Fibroblast of the conjunctiva (primary cell): ENCODE results near the gene EEF1AKMT1.
"Not testable (repeated sequence)": the region's sequence is repeated elsewhere in the genome, so short reads cannot be mapped to it uniquely, and the experiment has no call there.

Source experiments
- DNase-seq: peaks from one replicate; pipeline ENCODE4 v3.0.0-alpha.2; 2010; ENCODE audit warnings: low read depth

Gene EEF1AKMT1

DNA sequence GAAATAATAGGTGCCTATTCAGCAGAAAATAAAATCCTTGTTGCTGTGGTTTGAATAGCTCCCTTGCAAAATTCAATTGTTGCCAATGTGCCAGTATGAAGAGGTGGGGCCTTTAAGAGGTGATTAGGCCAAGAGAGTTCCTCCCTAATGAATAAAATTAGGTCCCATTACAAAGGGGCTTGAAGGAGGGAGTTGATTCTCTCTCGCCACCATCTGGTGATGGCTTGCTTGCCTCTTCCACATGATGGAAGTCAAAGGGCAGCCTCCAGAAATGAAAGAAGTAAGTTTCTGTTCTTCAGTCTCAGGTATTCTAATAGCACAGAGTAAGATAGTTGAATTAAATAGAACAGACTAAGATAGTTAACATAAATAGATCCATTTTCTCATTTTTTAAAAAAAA lies 3.0 kb upstream of the EEF1AKMT1 start:
- DNase-seq, result no peak

DNA sequence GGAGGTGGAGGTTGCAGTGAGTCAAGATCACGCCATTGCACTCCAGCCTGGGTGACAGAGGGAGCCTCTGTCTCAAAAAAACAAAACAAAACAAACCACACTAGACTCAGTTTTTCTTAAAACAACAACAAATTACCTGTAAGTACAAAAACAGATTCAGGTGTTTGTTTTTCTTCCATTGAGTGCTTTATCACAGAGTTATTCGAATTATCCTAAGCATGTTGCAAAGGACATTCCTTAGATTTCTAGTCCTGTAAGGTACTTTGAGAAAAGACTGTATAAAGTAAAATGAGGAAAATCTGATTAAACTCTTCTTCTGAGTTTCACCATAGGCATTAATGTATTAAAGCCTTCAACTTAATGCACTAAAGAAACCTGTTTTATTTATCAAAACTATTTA lies 2.2 kb upstream of the EEF1AKMT1 start:
- DNase-seq, result no peak

DNA sequence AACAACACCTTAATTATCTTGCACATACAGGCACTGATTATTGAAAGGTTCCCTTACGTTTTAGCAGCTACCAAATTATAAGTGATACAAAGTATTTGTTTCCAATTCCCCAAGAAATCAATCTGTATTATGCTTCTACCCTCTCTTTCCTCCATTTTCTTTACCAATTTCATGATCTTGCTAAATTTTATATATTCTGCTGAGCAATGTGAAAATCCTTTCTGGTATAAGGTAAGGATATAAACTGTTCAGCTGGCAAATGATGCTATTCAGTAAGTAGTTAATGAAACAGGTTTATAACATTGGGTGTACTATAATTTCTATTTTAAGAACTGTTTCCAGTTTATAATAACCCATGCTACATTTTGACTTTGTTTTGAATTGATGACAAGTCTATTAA lies 985 bp upstream of the EEF1AKMT1 start:
- DNase-seq, result no peak

DNA sequence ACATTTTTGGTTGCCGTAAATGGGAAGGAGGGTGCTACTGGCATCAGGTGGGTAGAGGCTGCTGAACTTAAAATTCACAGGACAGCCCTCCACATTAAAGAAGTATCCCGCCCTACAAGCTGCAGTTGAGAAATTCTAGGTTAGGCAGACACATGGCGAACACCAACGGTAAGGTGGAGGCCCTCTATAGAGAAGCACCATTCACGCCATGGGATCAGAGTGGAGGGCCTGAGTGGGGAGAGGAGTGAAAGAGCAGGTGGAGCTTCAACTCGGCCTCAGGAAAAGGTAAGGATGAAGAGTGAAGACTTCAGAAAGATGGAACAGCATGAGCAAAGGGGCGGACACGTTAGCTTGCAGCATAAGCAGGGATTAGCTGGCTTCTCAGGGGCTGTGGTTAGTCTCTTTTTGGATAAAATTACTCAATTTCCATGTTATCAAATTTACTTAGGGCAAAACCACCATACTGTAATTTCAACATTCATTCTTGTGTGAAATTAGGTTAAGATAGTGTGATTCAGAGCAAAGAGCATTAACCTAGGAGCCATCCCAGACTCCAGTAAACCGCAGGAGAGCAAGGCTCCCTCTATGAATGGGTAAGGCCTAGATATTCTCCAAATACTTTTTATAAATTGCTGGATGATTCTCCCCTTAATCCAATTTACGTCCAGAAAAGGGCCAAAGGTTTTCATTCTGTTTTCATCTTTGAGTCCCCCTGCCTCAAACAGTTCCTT lies 1.2 kb downstream of the EEF1AKMT1 start:
- DNase-seq, result no peak

DNA sequence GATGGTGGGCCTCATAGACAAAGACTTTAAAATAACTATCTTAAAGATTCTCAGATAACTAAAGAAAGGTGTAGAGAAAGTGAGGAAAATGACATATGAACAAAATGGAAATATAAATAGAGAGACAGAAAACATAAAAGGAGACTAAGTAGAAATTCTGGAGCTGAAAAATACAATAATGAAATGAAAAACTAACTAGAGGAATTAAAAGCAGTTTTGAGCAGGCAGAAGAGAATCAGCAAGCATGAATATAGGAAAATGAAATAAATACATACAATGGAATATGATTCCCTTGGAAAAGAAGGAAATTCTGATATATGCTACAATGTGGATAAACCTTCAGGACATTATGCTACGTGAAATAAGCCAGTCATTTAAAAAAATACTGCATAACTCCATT lies 3.9 kb downstream of the EEF1AKMT1 start:
- no peak for DNase-seq

DNA sequence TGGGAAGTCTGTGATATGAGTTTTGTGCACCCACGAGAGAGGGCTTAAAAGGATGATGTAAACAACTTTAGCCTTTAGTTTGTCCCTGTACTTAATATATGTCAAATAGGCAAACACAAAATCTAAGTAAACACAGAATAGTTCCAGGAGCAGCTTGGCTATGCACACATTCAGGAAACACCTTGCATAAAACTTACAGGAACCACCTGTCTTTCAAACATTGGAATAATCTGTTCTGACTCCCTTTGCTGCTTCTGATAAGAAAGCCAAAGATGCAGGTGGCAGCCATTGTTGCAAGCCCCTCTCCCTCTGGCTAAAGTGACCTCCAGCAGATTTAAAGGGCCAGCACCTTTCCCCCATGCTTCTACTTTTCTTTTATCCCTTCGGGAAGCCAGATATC lies 4.7 kb downstream of the EEF1AKMT1 start:
- no peak for DNase-seq

DNA sequence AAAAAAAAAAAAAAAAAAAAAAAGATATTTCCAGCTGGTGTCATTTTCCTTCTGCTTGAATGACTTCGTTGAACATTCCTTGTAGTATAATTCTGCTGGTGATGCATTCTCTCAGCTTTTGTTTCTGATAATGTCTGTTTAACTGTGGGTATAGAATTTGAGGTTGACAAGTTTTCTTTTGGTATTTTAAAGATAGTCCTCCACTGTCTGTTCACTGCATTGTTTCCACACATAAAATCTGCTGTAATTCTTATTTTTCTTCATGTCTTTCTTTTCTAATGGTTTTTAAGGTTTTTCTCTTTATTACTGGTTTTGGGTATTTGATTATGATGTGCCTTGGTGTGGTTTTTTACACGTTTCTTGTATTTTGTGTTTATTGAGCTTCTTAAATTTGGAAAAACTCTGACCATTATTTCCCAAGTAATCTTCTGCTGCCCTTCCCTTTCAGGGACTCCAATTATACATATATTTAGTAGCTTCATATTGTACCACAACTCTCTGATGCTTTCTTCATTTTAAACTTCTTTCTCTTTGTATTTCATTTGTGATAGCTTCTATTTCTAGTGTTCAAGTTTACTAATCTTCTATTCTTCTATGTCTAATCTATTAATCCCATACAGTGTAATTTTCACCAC lies 6.3 kb downstream of the EEF1AKMT1 start:
- no peak for DNase-seq

DNA sequence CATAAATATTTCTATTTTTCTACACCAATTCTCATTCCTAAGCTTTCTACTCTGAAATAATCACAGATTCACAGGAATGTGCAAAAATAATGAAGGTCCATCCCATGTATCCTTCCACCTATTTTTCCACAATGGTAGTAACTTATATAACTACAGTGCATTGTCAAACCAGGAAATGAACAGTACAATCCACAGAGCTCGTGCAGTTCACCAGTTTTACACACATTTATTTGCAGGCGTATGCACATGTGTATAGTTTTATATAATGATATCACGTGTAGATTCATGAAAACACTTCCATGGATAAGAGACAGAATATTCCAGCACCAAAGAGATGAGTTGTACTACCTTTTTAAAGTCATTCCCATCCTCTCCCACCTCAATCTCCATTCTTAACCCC lies 12.9 kb downstream of the EEF1AKMT1 start:
- DNase-seq, result no peak

DNA sequence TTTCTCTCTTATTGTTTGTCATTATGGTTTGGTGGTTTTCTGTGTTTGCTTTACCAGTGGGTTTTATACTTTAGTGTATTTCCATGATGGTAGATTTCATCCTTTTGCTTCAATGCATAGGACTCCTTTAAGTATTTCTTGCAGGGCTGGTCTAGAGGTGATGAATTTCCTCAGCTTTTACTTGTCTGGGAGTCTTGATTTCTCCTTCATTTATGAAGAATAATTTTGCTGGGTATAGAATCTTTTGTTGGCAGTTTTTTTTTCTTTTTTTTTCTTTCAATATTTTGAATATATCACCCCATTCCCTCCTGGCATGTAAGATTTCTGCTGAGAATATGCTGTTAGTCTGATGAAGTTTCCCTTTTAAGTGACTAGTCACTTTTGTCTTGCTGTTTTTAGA lies 19.8 kb downstream of the EEF1AKMT1 start:
- DNase-seq, result no peak

DNA sequence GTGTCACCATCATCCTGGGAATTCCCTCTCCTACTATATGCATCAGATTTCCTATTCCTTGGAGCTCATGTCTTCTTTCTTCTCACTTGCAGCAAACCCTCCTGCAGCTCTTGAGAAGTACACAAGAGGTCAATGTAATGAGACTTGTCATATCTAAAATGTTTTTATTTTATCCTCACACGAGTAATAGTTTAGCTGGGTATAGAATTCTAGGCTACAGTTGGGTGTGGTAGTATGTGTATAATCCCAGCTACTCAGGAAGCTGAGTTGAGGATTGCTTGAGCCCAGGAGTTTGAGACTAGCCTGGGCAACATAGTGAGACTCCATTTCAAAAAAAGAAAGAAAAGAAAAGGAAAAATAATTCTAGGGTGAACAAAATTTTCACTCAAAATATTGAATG lies 24.4 kb downstream of the EEF1AKMT1 start:
- DNase-seq, result no peak

DNA sequence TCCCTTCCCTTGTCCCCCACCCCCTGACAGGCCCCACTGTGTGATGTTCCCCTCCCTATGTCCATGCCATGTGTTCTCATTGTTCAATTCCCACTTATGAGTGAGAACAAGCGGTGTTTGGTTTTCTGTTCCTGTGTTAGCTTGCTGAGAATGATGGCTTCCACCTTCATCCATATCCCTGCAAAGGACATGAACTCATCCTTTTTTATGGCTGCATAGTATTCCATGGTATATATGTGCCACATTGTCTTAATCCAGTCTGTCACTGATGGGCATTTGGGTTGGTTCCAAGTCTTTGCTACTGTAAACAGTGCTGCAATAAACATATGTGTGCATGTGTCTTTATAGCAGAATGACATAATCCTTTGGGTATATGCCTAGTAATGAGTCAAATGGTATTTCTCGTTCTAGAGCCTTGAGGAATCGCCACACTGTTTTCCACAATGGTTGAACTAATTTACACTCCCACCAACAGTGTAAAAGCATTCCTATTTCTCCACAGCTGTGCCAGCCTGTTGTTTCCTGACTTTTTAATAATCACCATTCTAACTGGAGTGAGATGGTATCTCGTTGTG lies 29.8 kb downstream of the EEF1AKMT1 start:
- not testable (repeated sequence) for DNase-seq

DNA sequence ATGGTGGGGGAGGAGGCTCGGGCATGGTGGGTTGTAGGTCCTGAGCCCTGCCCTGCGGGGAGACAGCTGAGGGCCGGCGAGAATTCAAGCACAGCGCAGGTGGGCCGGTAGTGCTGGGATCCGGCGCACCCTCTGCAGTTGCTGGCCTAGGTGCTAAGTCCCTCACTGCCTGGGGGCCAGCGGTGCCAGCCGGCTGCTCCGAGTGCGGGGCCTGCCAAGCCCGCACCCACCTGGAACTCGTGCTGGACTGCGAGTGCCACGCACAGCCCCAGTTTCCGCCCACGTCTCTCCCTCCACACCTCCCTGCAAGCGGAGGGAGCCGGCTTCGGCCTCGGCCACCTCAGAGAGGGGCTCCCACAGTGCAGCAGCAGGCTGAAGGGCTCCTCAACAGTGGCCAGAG lies 33.7 kb downstream of the EEF1AKMT1 start:
- DNase-seq, result no peak

DNA sequence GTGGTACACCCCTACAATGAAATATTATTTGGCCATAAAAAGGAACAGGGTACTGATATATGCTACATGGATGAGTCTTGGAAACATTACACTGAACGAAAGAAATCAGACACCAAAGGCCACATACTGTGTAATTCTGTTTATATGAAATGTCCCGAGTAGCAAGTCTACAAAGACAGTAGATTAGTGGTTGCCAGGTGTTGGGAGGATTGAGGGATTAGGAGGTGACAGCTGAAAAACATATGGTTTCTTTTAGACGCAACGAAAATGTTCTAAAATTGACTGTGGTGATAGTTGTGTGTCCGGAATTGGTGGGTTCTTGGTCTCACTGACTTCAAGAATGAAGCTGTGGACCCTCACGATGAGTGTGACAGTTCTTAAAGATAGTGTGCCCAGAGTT lies 35.1 kb downstream of the EEF1AKMT1 start:
- no peak for DNase-seq

DNA sequence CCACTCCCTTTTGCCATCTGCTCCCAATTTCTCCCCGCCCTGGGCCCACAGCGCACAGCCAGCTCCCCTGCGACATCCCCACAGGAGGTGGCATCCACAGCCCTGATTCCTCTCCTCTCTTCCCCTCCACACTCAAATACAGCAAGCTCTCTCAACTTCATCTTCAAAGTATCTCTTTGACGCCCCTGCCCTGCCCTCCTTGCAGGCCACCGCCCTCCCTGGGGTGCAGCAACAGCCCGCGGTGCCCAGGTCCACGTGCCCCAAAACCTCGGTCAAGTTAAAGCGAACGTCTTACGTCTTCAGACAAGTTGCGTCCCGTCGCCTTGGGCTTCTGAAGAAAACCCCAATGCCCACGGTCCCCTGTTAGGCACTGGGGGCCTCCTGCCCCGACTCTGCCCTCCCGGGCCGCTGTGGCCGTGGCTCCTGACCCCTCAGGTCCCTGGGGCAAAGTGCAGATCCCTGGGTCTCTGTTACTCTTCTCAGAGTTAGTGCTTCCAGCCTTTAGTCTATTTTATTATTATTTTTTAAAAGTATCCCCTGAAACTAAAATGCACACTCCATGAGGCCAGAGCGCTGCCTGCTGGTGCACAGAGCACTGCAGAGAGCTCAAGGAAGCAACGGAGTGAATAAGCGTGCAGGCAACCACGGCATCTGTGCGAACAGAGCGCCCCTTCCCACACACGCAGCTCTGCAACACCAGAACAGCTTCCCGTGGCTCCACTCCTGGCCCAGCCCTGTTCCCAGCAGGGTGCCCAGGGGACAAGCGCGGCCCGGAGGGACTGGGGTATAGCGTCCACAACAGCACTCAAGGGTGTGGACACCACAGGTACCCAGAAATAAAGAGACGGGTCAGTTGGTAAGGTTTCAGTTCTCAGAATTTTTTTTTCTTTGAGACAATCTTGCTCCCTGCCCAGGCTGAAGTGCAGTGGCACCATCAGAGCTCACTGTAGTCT lies 43.9 kb downstream of the EEF1AKMT1 start:
- DNase-seq, result no peak

DNA sequence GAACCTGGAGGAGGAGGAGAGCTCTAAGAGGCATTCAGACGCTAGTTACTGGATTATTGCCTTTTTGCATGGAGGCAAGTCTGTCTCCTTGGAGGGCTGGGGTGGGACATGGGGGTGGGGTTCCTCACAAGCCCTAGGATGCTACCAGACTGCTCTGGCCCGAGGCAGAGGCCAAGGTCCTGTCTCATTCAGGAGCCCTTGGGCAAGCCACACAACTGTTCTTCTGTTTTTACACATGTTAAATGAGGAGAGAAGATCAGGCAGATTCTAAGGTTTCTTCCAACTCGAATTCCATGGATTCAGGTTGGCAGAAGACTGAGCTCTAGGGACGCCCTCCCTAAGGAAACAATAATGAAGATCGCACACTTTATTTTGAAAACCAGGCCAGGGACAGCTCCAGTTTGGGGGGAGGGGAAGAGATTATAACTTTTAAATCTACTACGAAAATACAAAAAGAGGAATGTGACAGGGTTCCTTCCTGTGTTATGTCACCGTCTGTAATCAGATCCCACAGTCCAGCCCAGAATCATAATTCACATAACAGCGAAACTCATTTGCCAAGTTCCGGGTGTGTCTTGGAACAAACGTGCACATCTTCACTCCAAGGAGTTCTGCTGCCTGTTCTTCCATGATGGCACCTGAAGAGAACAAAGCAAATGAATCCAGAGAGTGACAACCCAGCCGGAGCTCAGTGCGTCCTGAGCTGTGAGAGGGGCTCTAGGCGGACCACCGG lies 45.0 kb downstream of the EEF1AKMT1 start:
- no peak for DNase-seq

DNA sequence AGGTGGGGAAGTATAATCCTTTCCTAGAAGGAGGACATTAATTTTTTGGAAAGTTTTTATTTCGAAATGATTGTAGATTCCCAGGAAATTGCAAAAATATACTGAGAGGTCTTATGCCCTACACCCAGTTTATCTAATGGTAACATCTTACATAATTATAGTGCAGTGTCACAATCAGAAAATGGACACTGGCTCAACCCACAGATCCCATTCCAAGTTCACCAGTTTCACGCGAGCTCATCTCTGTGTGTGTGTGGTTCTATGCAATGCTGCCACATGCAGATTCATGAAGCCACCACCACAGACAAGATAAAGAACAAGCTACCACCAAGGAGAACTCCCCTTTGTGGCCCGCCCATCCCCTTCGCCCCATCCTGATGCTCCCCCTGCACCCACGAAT lies 45.9 kb downstream of the EEF1AKMT1 start:
- no peak for DNase-seq

DNA sequence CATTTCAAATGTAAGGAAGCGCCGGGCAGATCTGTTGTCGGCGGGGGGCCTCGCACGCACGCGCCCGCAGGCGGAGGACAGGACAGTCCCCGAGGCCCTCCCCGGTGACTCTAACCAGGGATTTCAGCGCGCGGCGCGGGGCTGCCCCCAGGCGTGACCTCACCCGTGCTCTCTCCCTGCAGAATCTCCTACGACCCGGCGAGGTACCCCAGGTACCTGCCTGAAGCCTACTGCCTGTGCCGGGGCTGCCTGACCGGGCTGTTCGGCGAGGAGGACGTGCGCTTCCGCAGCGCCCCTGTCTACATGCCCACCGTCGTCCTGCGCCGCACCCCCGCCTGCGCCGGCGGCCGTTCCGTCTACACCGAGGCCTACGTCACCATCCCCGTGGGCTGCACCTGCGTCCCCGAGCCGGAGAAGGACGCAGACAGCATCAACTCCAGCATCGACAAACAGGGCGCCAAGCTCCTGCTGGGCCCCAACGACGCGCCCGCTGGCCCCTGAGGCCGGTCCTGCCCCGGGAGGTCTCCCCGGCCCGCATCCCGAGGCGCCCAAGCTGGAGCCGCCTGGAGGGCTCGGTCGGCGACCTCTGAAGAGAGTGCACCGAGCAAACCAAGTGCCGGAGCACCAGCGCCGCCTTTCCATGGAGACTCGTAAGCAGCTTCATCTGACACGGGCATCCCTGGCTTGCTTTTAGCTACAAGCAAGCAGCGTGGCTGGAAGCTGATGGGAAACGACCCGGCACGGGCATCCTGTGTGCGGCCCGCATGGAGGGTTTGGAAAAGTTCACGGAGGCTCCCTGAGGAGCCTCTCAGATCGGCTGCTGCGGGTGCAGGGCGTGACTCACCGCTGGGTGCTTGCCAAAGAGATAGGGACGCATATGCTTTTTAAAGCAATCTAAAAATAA lies 52.1 kb downstream of the EEF1AKMT1 start:
- DNase-seq, result peak; percentile 18

DNA sequence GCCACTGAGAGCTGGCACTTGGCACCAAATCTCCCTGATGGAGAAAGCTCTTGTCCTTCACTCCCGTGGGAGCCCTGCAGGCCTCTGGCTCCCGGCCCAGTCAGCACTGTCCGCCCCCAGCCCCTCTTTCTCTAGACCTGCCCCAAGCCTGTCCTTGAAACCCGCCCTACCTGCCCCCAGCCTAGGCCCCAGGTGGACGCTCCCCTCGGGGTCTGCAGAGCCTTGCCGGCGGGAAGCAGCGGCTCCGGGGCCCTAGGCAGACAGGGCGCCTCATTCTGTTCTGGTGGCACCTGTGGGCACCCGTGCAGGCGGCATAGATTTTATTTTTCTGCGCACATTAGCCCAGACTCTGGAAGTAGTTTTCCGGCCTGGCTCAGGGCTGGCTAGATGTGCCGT lies 52.7 kb downstream of the EEF1AKMT1 start:
- DNase-seq, result no peak

DNA sequence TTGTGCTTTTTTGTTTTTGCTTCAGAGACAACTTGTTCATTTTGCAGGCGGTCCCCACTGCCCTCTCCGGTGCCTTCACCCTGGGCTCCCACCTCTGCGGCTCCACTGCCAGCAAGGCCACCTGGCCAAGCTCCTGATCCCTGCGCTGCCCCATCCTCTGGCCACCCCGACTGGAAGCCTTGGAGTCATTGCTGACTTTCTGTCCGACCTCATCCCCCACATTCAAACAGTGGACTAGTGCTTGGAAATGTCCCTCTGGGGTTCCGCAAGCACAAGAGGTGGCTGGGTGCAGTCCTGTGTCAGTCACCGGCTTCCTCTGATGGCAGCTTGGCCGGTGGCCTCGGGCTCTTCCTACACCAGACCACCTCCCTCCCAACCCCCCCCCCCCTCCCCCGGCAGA lies 53.3 kb downstream of the EEF1AKMT1 start:
- no peak for DNase-seq

DNA sequence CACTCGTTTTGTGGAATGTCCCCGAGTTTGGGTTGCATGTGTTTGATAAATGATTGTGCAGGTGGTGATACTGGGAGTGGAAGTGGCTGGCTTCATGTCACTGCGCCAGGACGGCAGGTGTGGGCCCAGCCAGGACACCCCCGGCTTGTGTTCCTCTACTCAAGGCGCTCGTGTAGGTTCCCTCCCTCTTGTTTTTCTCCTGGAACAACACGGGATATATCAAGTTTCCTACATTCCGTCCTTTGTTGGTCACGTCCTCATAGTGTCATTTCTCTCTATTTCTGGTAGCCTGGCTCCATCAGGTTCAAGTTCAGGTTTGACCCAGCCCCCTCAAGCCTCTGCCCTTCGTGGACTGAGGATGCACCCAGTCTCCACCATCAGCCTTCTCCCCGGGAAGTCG lies 54.0 kb downstream of the EEF1AKMT1 start:
- no peak for DNase-seq
